ENCODE results near the gene SLC40A1.

The SLC40A1 gene

GRCh38 chr2:189521699-189522434 is 58.7 kb downstream of the SLC40A1 start:
- no peak for TF ChIP-seq CTCF (IDR thresholded peaks at IDR 0.05)

- no peak for TF ChIP-seq CTCF (IDR thresholded peaks at IDR 0.05)
These were observed 60.8 kb downstream of the SLC40A1 start for GRCh38 chr2:189519631-189520387.

GRCh38 chr2:189517847-189518535 is 62.6 kb downstream of the SLC40A1 start:
- no peak for TF ChIP-seq CTCF (IDR thresholded peaks at IDR 0.05)

- TF ChIP-seq CTCF (IDR thresholded peaks at IDR 0.05): no peak
These were observed 64.0 kb downstream of the SLC40A1 start for GRCh38 chr2:189516546-189516945.

- TF ChIP-seq CTCF (IDR thresholded peaks at IDR 0.05): no peak
These were observed 65.3 kb downstream of the SLC40A1 start for GRCh38 chr2:189515264-189515663.

GRCh38 chr2:189514104-189514503 is 66.5 kb downstream of the SLC40A1 start:
- TF ChIP-seq CTCF (IDR thresholded peaks at IDR 0.05): no peak

GRCh38 chr2:189512879-189513278 is 67.7 kb downstream of the SLC40A1 start:
- TF ChIP-seq CTCF (IDR thresholded peaks at IDR 0.05): no peak

All from LNCAP (cell line).